SK-N-SH treated with all-trans-retinoic acid at 6 μM for 48 hours (cell line): ENCODE data around the gene FRMD3.

Experiments
- ATAC-seq: fragments of 200-7000 bp; cut with Tn5 transposase; 3 replicates; pipeline ENCODE4 v1.9.1; 2020; ENCODE audit warnings: mild to moderate bottlenecking, moderate library complexity
- ARNTL ChIP-seq: fragments of 450-650 bp; formaldehyde crosslinking; IDR thresholded peaks from 2 replicates; pipeline ENCODE4 v1.5.0; 2020; ENCODE audit warnings: low read depth, mild to moderate bottlenecking, moderate library complexity, borderline replicate concordance
- BACH2 ChIP-seq: fragments of 250-450 bp; sonication (Bioruptor Pico); IDR thresholded peaks from 2 replicates; pipeline ENCODE4 v1.9.0; 2021; ENCODE audit warnings: mild to moderate bottlenecking, borderline replicate concordance
- CSDC2 ChIP-seq: fragments of 250-450 bp; sonication (Bioruptor Pico); IDR thresholded peaks from 2 replicates; pipeline ENCODE4 v1.5.0; 2020; ENCODE audit warnings: mild to moderate bottlenecking, moderate library complexity
- ESRRG ChIP-seq: fragments of 250-450 bp; sonication (Bioruptor Pico); IDR thresholded peaks from 2 replicates; pipeline ENCODE4 v1.6.1; 2021; ENCODE audit warnings: mild to moderate bottlenecking
- GLIS3 ChIP-seq: fragments of 250-450 bp; sonication (Bioruptor Pico); IDR thresholded peaks from 2 replicates; pipeline ENCODE4 v1.5.0; 2020; ENCODE audit warnings: mild to moderate bottlenecking, moderate library complexity
- ISL1 ChIP-seq: fragments of 250-450 bp; sonication (Bioruptor Pico); IDR thresholded peaks from 2 replicates; pipeline ENCODE4 v2.1.2; 2022; ENCODE audit warnings: mild to moderate bottlenecking, moderate library complexity
- OSR1 ChIP-seq: fragments of 250-450 bp; sonication (Bioruptor Pico); IDR thresholded peaks from 2 replicates; pipeline ENCODE4 v1.8.0; 2022; ENCODE audit warnings: moderate library complexity, mild to moderate bottlenecking, inconsistent platforms
- PPARA ChIP-seq: fragments of 250-450 bp; sonication (Bioruptor Pico); IDR thresholded peaks from 2 replicates; pipeline ENCODE4 v1.5.0; 2020; ENCODE audit warnings: mild to moderate bottlenecking, borderline replicate concordance
- RARB ChIP-seq: fragments of 250-450 bp; sonication (Bioruptor Pico); IDR thresholded peaks from 2 replicates; pipeline ENCODE4 v1.8.0; 2021; ENCODE audit warnings: mild to moderate bottlenecking, moderate library complexity
- SNAI2 ChIP-seq: fragments of 250-450 bp; sonication (Bioruptor Pico); IDR thresholded peaks from 2 replicates; pipeline ENCODE4 v1.5.0; 2020; ENCODE audit warnings: mild to moderate bottlenecking, moderate library complexity
- TCF4 ChIP-seq: fragments of 250-450 bp; sonication (Bioruptor Pico); IDR thresholded peaks from 2 replicates; pipeline ENCODE4 v1.8.0; 2021; ENCODE audit warnings: mild to moderate bottlenecking, moderate library complexity, borderline replicate concordance
- TOX ChIP-seq: fragments of 250-450 bp; sonication (Bioruptor Pico); IDR thresholded peaks from 2 replicates; pipeline ENCODE4 v1.8.0; 2021; ENCODE audit warnings: mild to moderate bottlenecking, moderate library complexity, borderline replicate concordance
- ZC3H10 ChIP-seq: fragments of 250-450 bp; sonication (Bioruptor Pico); IDR thresholded peaks from 2 replicates; pipeline ENCODE4 v1.5.1; 2021; ENCODE audit warnings: mild to moderate bottlenecking, moderate library complexity
- ZFP3 ChIP-seq: fragments of 250-450 bp; sonication (Bioruptor Pico); IDR thresholded peaks from 2 replicates; pipeline ENCODE4 v1.5.0; 2020; ENCODE audit warnings: mild to moderate bottlenecking, moderate library complexity
- ZFP30 ChIP-seq: fragments of 450-650 bp; formaldehyde crosslinking; IDR thresholded peaks from 2 replicates; pipeline ENCODE4 v1.5.0; 2022; ENCODE audit warnings: mild to moderate bottlenecking, moderate library complexity
- ZNF565 ChIP-seq: fragments of 450-650 bp; formaldehyde crosslinking; conservative IDR thresholded peaks from 2 replicates; pipeline ENCODE4 v1.5.0; 2020; ENCODE audit warnings: low read depth, mild to moderate bottlenecking, moderate library complexity
- ZNF70 ChIP-seq: fragments of 450-650 bp; formaldehyde crosslinking; IDR thresholded peaks from 2 replicates; pipeline ENCODE4 v1.5.0; 2020; ENCODE audit warnings: mild to moderate bottlenecking, moderate library complexity
- ZNF8 ChIP-seq: fragments of 450-650 bp; formaldehyde crosslinking; IDR thresholded peaks from 2 replicates; pipeline ENCODE4 v1.5.0; 2020; ENCODE audit warnings: mild to moderate bottlenecking, moderate library complexity
- TF ChIP-seq, protein P1 (sequence below): fragments of 250-450 bp; sonication (Bioruptor Pico); IDR thresholded peaks from 2 replicates; pipeline ENCODE4 v1.5.0; 2020; ENCODE audit warnings: mild to moderate bottlenecking, moderate library complexity
- TF ChIP-seq, protein P2 (sequence below): fragments of 250-450 bp; sonication (Bioruptor Pico); IDR thresholded peaks from 2 replicates; pipeline ENCODE4 v1.5.1; 2020; ENCODE audit warnings: low read depth, mild to moderate bottlenecking, moderate library complexity
- TF ChIP-seq, protein P3 (sequence below): fragments of 250-450 bp; sonication (Bioruptor Pico); IDR thresholded peaks from 2 replicates; pipeline ENCODE4 v1.8.0; 2020; ENCODE audit warnings: mild to moderate bottlenecking, moderate library complexity, borderline replicate concordance
- TF ChIP-seq, protein P4 (sequence below): fragments of 250-450 bp; sonication (Bioruptor Pico); IDR thresholded peaks from 2 replicates; pipeline ENCODE4 v1.5.1; 2021; ENCODE audit warnings: mild to moderate bottlenecking, moderate library complexity

FRMD3 gene

DNA sequence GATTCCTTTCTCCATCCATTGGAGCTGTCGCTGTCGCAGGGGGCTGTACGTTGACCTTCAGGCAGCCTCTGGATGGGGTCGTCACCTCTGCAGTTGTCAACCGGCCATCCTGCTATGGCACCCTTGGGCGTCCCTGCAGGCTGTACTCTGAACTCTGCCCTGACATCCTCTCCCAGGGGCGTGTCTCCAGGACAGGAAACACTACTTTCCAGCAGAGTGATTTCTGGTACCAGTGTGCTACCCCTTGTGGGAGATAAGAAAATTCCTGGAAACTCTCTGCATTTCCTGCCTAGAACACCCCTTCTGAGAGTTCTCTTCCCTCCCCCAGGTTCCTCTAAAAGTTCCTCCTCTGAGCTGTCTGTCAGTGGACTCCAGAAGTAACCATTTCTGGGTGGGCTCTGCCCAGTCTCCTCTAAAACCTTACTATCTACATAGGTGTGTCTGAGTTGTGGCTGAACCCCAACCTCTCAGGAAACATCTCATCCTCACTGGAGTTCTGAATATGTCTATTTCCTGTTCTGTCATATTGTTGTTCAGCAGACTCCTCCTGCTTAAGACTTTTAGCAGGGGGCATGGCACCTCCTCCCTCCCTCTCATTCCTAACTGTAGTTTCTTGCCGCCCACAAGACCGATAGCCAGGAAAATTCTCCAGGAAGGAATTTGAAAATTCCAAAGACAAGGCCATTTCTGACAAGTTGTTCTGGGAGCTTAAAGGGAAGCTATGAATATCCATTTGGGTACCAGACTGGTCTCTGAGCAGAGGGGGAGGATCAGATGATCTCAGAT is 329.9 kb downstream of the FRMD3 start:
- ATAC-seq, result no peak
- TF ChIP-seq ZNF70 (no peak), CSDC2 (CRISPR knock-in tag) (no peak), ZFP30 (CRISPR knock-in tag) (no peak), PPARA (no peak), ARNTL (CRISPR knock-in tag) (no peak), ZC3H10 (CRISPR knock-in tag) (no peak), ISL1 (no peak), ZFP3 (CRISPR knock-in tag) (no peak), ZNF8 (CRISPR knock-in tag) (no peak), SNAI2 (CRISPR knock-in tag) (no peak), ESRRG (CRISPR knock-in tag) (no peak), TCF4 (CRISPR knock-in tag) (no peak), TOX (CRISPR knock-in tag) (no peak), RARB (no peak), ZNF565 (CRISPR knock-in tag) (no peak), GLIS3 (no peak)
- TF ChIP-seq, protein P1, sequence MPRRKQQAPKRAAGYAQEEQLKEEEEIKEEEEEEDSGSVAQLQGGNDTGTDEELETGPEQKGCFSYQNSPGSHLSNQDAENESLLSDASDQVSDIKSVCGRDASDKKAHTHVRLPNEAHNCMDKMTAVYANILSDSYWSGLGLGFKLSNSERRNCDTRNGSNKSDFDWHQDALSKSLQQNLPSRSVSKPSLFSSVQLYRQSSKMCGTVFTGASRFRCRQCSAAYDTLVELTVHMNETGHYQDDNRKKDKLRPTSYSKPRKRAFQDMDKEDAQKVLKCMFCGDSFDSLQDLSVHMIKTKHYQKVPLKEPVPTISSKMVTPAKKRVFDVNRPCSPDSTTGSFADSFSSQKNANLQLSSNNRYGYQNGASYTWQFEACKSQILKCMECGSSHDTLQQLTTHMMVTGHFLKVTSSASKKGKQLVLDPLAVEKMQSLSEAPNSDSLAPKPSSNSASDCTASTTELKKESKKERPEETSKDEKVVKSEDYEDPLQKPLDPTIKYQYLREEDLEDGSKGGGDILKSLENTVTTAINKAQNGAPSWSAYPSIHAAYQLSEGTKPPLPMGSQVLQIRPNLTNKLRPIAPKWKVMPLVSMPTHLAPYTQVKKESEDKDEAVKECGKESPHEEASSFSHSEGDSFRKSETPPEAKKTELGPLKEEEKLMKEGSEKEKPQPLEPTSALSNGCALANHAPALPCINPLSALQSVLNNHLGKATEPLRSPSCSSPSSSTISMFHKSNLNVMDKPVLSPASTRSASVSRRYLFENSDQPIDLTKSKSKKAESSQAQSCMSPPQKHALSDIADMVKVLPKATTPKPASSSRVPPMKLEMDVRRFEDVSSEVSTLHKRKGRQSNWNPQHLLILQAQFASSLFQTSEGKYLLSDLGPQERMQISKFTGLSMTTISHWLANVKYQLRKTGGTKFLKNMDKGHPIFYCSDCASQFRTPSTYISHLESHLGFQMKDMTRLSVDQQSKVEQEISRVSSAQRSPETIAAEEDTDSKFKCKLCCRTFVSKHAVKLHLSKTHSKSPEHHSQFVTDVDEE (CRISPR knock-in tag), result no peak
- TF ChIP-seq, protein P2, sequence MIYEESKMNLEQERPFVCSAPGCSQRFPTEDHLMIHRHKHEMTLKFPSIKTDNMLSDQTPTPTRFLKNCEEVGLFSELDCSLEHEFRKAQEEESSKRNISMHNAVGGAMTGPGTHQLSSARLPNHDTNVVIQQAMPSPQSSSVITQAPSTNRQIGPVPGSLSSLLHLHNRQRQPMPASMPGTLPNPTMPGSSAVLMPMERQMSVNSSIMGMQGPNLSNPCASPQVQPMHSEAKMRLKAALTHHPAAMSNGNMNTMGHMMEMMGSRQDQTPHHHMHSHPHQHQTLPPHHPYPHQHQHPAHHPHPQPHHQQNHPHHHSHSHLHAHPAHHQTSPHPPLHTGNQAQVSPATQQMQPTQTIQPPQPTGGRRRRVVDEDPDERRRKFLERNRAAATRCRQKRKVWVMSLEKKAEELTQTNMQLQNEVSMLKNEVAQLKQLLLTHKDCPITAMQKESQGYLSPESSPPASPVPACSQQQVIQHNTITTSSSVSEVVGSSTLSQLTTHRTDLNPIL (CRISPR knock-in tag), result no peak
- TF ChIP-seq, protein P3, sequence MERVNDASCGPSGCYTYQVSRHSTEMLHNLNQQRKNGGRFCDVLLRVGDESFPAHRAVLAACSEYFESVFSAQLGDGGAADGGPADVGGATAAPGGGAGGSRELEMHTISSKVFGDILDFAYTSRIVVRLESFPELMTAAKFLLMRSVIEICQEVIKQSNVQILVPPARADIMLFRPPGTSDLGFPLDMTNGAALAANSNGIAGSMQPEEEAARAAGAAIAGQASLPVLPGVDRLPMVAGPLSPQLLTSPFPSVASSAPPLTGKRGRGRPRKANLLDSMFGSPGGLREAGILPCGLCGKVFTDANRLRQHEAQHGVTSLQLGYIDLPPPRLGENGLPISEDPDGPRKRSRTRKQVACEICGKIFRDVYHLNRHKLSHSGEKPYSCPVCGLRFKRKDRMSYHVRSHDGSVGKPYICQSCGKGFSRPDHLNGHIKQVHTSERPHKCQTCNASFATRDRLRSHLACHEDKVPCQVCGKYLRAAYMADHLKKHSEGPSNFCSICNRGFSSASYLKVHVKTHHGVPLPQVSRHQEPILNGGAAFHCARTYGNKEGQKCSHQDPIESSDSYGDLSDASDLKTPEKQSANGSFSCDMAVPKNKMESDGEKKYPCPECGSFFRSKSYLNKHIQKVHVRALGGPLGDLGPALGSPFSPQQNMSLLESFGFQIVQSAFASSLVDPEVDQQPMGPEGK, result no peak

DNA sequence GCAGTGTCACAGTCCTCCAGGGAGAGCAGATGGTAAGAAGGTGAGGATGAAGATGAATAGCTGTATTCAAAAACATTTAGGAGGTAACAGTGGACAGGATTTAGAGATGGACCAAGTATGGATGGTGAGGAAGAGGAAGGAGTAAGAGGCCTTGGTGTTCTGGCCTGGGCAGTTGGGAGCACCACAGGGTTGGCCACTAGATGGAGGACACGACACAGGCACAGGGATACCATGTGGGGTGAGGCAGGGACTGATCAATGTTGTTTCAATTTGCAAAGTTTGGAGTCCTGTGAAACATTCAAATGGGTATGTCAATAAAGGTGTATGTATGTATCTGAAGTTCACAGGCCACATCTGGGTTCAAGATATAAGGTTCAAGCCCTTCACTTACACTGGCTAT is 334.2 kb downstream of the FRMD3 start:
- TF ChIP-seq ZFP3 (CRISPR knock-in tag), result no peak
- TF ChIP-seq, protein P3, result no peak
- TF ChIP-seq TOX (CRISPR knock-in tag), result no peak
- TF ChIP-seq BACH2 (CRISPR knock-in tag), result no peak
- TF ChIP-seq ZNF70, result no peak
- TF ChIP-seq SNAI2 (CRISPR knock-in tag), result no peak
- TF ChIP-seq, protein P1 (CRISPR knock-in tag), result no peak
- no peak for TF ChIP-seq ZFP30 (CRISPR knock-in tag)
- no peak for TF ChIP-seq CSDC2 (CRISPR knock-in tag)
- TF ChIP-seq TCF4 (CRISPR knock-in tag), result no peak
- TF ChIP-seq, protein P2 (CRISPR knock-in tag), result no peak
- TF ChIP-seq, protein P4, sequence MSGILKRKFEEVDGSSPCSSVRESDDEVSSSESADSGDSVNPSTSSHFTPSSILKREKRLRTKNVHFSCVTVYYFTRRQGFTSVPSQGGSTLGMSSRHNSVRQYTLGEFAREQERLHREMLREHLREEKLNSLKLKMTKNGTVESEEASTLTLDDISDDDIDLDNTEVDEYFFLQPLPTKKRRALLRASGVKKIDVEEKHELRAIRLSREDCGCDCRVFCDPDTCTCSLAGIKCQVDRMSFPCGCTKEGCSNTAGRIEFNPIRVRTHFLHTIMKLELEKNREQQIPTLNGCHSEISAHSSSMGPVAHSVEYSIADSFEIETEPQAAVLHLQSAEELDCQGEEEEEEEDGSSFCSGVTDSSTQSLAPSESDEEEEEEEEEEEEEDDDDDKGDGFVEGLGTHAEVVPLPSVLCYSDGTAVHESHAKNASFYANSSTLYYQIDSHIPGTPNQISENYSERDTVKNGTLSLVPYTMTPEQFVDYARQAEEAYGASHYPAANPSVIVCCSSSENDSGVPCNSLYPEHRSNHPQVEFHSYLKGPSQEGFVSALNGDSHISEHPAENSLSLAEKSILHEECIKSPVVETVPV (CRISPR knock-in tag), result no peak
- no peak for TF ChIP-seq RARB
- TF ChIP-seq GLIS3, result no peak
- no peak for TF ChIP-seq OSR1
- TF ChIP-seq ZNF8 (CRISPR knock-in tag), result no peak
- no peak for ATAC-seq
